Erythroblast (primary cell): ENCODE measurements around the gene CKM.

Experiments used
- DNase-seq, 2 experiments: peaks; one replicate each; lab custom pipeline; 2025; lab: John Stamatoyannopoulos, UW
- GATA1 ChIP-seq: IDR thresholded peaks from 2 replicates; pipeline ENCODE4 v1.6.1; 2011; ENCODE audit warnings: low read depth, mild to moderate bottlenecking, control low read depth, low read length, moderate library complexity
- POLR2A ChIP-seq: IDR thresholded peaks from 2 replicates; pipeline ENCODE4 v1.6.1; 2011; ENCODE audit warnings: mild to moderate bottlenecking, low read length

CKM gene

DNA sequence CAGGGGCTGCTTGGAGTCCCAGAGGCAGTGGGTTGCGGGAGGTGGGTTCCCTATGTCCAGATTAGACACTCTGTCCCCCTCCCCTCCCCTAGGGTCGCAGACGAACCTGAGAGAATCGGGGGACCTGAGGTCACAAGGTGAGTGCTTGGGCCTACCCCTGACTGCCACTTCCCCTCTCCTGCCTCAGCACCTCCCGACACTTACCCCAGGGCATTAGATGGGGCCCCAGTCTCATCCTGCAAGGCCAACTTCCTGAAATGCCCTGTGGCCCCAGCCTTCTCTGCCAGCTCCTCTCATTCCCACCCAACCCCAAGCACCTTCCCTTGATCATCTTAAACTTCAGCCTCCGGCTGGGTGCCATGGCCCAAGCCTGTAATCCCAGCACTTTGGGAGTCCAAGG is 23.0 kb downstream of the CKM start:
- TF ChIP-seq GATA1, result no peak
- TF ChIP-seq POLR2A, result no peak
- no peak for DNase-seq

DNA sequence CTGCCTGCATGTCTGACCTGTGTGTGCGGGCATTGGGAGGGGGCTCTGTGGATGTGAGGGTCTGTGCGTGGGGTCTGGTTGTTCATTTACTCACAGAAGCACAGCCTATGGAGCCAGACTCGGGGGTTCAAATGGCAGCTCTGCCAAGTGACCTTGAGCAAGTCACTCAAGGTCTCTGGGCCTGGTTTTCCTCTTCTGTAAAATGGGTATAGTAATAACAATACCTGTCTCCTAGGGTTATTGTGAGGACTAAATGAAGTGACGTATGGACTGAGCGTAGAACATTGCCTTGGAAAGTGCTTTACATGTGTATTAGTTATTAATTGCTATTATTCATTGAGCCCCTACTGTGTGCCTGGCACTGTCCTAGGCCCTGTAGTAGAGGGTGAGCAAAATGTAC is 24.4 kb downstream of the CKM start:
- no peak for TF ChIP-seq GATA1
- TF ChIP-seq POLR2A, result no peak
- no peak for DNase-seq

DNA sequence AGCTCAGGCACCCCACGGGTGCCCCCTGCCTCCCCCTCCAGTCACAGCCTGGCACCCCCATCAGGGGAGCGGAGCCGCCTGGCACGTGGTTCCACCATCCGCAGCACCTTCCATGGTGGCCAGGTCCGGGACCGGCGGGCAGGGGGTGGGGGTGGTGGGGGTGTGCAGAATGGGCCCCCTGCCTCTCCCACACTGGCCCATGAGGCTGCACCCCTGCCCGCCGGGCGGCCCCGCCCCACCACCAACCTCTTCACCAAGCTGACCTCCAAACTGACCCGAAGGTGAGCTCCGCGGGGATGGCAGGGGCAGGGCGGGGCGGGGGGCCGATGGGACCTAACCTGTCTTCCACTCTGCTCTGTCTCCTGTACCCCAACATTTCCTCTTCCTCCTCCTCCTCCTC is 25.0 kb downstream of the CKM start:
- no peak for DNase-seq
- TF ChIP-seq GATA1, result no peak
- no peak for TF ChIP-seq POLR2A

DNA sequence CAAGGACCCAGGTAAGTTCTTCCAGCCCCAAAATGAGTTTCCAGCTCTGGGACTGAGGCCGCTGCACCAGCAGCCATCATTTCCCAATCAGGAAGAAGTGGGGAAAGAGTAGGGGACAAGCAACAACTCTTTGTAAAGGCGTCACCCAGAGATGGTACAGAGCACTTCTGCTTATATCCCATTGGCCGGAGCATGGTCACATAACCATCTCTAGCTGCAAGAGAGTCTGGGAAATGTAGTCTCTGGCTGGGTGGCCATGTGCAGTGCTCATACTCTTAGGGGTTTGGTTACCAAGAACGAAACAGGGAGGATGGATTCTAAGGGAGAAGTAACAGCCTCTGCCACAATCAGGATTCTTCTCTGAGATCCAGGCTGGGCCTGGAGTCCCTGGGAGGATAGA is 26.3 kb downstream of the CKM start:
- TF ChIP-seq GATA1 (no peak), POLR2A (no peak)
- DNase-seq, result no peak

DNA sequence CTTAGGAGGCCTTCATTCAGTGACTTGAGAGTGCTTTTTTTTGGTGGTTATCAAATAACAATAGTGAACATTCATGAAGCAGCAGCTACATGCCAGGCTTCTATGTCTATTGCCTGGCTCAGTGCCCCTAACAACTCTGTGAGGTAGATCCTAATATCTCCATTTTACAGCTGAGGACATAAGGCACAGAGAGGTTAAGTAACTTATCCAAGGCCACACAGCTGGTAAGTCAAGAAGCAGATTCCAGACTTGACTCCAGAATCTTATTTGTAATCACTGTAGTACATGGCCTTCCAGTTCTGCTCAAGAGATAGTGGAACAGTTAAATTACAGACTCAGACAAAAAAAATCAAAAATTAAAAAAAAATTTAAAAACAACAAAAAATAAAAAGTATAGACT is 26.8 kb downstream of the CKM start:
- TF ChIP-seq GATA1 (no peak), POLR2A (no peak)
- DNase-seq, result no peak

DNA sequence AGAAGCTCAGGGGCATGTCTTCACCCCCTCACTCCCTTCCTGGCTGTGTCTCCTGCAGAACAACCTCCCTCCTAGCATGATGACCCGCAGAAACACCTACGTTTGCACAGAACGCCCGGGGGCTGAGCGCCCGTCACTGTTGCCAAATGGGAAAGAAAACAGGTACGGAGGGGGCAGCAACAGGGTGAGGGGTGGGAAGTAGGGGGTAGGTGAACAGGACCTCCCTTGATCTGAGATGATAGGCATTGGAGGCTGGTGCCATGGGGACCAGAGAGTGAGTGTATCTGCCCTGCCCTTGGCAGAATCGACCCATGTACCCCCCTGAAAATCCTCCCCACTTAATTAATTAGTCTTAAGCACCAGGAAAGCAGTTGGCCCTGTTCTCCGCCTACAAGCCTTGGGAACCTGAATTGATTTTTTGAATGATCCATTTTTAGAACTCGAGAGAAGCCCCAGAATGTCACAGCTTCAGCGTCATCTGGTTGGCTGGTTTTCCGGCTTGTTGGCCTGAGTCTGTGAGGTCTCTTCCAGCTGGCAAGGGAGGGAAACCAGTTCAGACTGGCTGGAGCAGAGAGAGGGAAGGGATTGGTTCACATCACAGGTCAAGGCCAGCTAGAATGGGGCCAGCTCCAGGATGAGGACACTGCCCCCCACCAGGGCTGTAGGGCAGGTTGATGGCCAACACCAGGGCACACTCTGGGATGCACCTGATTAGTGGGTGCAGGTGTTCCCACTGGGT is 28.2 kb downstream of the CKM start:
- TF ChIP-seq GATA1 (no peak), POLR2A (no peak)

DNA sequence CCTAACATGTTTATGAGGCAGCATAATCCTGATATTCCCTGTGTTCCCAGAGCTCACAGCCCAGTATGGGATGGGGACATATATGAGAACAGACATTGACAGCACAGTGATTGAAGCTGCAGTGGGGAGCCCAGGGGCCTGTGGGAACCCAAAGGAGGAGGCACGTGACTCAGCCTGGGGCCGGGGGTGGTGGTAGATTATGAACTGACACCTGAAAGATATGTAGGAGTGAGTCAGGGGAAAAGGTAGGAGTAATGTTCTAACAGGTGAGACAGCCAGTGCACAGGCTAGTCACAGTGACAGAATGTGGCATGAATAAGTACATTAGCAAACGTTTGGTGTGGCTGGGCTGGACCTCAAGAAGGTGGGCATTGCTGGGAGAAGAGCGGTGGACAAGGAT is 29.0 kb downstream of the CKM start:
- TF ChIP-seq POLR2A, result no peak
- no peak for TF ChIP-seq GATA1
- no peak for DNase-seq

More for the DNA sequence above, 28.2 kb downstream of the CKM start:
- DNase-seq, result no peak

DNA sequence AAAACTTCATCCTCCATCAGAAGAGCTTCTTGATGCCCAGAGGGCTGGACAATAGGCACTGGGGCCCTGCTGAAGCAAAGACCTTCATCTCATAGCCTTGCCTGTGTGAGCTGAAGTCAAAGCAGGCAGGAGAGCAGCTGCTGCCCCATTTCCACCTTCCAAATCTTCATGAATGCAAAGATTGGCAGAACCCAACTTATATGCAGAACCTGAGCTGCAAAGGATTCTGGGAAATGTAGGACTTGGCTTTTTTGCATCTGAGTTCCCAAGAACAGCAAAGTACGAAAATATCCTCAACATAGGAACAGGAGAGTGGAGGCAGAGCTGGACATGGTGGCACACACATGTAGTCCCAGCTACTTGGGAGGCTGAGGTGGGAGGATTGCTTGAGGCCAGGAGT is 30.8 kb downstream of the CKM start:
- no peak for TF ChIP-seq POLR2A
- no peak for TF ChIP-seq GATA1
- DNase-seq, result no peak

DNA sequence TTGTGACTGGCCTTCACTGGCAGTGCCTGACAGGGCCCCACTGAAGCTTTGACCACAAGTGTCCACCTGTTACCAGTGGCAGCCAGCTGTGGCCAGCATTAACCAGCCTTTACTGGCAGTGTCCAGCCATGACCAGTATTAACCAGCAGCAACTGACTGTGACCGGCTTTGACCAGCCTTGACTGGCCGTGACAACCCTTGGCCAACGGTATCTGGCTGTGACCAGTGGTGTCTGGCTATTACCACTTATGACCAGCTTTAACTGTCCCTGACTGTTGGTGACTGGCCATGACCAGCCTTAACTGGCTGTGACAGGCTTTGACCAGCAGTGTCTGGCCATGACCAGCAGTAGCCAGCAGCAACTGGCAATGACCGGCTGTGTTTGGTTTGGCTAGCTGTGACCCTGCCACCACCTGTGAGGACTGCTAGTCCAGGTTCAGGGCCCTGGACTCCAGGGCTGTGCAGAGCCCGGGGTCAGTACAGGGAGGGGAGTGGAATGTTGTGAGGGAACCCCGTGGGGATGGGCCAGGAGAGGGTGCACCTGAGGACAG is 32.2 kb downstream of the CKM start:
- no peak for TF ChIP-seq POLR2A
- no peak for TF ChIP-seq GATA1
- no peak for DNase-seq

DNA sequence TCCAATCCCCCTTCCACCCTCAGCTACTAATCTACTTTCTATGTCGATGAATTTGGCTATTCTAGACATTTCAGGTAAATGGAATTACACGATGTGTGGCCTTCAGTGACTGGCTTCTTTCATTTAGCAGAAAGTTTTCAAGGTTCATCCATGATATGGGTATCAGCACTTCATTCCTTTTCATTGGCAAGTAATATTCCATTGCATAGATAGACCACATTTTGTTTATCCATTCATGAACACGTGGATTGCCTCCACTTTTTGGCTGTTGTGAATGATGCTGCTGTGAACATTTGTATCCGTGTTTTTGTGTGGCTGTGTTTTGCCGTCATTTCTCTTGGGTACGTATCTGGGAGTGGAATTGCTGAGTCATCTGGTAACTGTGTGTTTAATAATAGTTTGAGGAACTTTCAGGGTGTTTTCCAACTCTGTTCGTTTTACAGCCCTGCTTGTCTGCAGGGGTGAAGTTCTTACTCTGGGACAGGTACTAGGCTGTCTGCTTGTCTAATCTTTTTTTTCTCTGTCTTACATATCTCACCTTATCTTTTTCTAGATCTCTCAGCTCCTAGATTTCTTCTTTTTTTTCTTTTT is 39.1 kb downstream of the CKM start:
- TF ChIP-seq GATA1 (no peak), POLR2A (no peak)
- no peak for DNase-seq

DNA sequence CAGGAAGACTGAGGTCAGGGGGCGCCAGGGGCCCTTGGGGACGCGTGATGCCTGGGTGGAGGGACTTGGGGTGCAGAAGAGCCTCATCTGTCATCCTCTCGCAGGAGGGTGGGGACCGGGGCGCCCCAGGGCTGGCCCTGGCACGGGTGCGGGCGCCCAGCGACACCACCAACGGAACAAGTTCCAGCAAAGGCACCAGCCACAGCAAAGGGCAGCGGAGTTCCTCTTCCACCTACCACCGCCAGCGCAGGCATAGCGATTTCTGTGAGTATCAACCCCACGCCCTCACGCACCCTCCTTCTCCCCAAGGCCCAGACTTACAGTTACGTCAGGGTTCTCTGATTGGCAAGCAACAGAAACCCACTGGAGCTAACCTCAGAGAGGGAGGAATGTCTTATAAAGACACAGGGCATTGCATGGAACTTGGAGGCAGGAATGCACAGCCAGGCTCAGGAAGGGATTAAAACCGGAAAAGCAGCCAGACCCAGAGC is 42.2 kb downstream of the CKM start:
- no peak for DNase-seq
- no peak for TF ChIP-seq GATA1
- TF ChIP-seq POLR2A, result no peak

DNA sequence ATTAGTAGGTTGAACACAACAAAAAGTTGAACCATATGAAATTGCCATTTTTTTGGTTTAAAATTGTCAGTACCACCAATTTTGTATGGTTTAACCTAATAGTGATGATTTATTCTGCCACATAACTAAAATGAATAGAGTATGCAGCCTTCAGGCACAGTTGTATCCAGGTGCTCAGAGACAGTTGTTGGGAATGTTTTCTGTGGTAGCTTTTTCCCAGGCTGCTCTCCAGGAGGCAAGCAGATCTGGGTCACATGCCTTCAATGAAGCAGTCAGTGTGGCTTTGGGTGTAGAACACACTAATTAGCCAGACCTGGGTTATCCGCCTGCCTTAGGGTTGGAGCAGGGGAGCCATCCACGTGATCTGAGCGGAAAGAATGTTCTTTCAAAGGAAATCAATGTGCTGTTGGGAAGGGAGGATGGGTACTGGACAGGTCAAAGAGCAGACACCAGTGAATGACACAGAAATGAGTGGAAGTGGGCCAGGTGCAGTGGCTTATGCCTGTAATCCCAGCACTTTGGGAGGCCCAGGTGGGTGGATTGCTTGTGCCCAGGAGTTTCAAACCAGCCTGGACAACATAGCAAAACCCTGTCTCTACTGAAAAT is 43.0 kb downstream of the CKM start:
- TF ChIP-seq GATA1 (no peak), POLR2A (no peak)
- DNase-seq, result no peak

DNA sequence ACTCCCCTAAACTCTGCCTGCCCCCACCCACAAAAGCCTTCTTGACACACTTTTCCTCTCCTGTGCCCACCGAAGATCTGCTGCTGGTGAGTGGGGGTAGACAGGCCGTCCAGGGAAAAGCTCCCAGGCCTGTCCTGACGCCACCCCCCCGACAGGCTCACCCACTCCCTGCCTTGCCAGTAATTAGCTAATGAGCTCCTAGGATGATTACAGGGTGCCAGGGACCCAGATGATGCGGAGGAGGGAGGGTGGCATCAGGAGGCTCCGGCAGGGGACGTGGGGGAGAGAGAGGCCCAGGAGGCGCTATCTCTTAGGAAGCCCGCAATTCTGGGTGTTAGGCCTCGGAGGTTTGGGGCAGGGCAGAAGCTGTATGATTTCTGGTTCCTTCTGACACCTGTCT is 44.6 kb downstream of the CKM start:
- no peak for DNase-seq
- TF ChIP-seq POLR2A (no peak), GATA1 (no peak)

DNA sequence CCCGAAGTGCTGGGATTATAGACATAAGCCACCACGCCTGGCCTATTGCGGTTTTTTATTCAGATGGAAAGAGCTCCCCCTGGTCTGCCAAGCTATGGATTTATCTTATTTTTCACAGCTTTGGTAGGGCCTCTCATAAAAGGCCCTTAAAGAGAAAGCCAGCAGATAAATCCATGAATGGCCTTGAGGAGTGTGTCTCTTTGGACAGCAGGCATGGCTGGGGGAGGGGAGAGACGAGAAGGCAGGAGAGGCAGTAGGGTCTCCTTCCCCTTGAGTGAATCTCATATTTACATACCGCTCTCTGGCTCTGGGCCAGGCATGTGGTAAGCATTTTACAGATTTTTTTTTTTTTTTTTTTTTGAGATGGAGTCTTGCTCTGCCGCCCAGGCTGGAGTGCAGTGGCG is 46.4 kb downstream of the CKM start:
- DNase-seq, result no peak
- TF ChIP-seq POLR2A (no peak), GATA1 (no peak)
